NOMO-1 treated with DMSO at 0.1 percent for 48 hours (cell line): ENCODE data around the gene DIP2C.
"Not testable (repeated sequence)": the region's sequence is repeated elsewhere in the genome, so short reads cannot be mapped to it uniquely, and the experiment has no call there.

ENCODE experiments used
- DNase-seq: peaks from one replicate; lab custom pipeline; 2025; ENCODE audit not compliant: unreplicated experiment; lab: John Stamatoyannopoulos, UW

DIP2C gene

DNA sequence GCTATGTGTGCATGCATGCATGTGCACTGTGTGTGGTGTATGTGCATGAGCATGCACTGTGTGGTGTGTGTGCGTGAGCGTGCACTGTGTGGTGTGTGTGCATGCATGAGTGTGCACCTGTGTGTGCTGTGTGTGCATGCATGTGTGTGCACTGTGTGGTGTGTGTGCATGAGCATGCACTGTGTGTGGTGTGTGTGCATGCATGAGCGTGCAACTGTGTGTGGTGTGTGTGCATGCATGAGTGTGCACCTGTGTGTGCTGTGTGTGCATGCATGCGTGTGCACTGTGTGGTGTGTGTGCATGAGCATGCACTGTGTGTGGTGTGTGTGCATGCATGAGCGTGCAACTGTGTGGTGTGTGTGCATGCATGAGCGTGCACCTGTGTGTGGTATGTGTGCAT is 10.7 kb upstream of the DIP2C start:
- DNase-seq, result not testable (repeated sequence)

DNA sequence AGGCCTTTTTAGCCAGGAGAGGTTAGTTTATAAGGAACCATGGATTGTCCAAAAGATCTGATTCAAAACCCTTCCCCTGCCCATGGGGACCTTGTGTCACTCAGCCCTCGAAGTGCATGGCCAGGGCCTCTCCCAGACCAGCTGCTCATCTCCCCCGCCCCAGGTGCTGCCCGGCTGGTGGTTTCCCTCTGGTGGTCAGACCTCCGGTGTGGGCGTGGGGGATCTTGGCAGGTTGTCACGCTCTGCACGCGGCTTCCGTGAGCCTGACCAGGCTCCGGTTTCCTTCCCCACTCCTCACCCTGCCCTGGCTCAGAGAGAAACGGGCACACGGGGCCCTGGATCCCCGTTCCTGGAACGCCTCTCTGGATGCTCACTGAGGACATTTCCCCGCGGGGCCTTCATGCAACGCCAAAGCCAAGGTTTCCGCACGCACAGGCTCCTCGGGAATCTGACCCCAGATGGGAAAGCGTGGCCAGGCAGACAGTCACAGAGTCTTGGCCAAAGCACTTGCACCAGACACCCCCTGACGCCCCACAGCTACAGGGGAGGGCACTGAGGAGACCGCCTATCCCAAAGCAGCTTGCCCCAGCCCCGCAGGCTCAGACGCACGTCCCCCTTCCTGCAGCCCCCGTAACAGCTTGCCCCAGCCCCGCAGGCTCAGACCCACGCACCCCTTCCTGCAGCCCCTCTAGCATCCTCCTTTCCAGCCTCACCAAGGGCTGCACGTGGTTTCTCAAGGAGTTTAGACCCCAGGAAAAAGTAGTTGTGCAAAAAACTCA is 7.8 kb upstream of the DIP2C start:
- no peak for DNase-seq

DNA sequence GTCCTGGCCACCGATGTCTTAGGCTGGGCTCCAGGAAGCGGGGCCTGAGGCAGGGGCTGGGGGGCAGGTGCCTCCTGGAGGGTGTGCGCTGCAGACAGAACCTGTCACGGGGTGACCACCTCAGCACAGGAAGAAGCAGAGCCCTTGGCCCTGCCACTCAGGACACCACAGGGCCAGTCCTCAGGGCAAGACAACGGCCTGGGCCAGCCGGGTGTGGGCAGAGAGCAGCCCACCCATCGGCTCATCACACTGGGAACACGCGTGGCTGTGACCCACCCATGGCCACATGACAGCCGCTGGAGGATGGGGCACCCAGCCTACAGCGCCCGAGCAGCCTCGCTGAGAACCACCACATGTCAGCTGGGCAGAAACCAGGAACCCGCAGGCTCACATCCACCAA is 5.9 kb upstream of the DIP2C start:
- DNase-seq, result no peak

- DNase-seq, result no peak
Measured at GRCh38 chr10:693506-693905, 4.0 kb upstream of the DIP2C start.

GRCh38 chr10:692682-693351 is 3.3 kb upstream of the DIP2C start:
- no peak for DNase-seq

GRCh38 chr10:691216-691615 is 1.7 kb upstream of the DIP2C start:
- DNase-seq, result no peak

DNA sequence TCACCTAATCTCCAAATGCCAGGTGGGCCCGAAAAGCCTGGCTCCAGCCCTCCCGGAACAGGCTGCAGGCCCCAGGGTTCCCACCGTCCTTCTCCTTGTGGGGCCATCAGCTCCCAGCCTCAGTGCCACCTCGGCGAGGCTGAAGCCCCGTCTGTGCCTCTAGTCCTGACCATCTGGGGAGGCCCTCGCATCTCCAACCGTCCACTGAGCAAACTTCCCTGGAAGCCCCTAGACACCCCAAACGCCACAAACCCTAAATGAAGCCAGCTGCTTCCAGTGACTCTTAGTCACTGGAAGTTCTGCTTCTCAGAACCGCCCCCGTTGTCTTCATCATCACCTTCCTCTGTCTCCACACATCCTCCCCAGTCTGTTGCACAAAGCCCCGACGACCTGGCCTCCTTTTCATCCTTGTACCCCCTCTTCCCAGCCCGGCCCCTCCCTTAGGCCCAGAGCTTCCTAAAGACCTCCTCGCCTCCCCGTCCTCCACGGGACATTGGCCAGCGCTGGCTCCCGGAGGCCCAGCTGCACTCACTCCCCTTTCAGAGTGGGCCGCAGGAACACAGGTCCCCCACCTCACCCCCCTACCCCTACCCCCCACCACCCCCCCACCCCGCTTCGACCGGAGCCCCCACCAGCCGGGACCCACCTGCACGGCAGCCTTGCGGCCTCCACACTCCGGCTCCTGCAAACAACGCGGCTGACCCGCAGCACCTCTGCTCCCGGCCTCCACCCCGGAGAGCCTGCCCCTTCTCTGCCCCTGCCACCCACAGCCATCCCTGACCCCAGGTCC is 1.1 kb upstream of the DIP2C start:
- DNase-seq, result no peak

GRCh38 chr10:689121-689451 is 382 bp downstream of the DIP2C start:
- no peak for DNase-seq

DNA sequence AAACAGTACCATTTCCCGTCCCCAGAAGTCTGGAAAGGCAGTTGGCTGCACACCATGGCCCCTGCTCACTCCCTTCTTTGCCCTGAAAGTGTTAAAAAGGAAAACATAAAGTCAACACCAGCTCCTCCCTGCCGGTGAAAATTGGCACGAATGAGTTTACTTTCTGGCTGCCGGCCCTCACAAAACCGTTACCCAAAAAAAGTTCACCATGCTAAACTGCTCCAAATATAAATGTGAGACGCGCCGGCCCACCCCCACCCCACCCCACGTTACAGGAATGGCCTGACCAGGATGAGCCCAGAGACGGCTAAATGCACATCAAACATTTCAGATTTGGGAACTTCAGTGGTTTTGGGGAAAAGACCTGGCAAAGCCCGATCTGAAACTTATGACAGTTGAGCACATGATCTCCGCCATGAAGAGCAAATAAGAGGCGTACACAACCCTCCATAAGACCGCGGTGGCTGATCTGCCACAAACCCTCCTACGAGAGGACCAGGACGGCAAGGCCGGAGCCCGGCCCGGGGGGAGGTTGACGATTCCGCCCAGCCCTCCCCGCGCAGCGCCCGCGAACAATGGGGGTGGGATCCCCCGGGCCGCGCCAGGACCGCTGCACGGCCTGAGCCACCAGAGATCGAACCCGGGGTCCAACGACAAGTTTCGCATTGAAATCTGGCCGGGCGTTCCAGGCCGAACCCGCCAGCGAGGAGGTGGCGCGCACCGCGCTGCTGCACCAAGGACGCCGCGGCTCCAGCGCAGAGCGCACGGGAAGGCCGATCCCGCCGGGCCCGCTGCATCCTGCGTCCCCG is 952 bp downstream of the DIP2C start:
- DNase-seq, result no peak

- no peak for DNase-seq
Measured at GRCh38 chr10:687583-688311, 1.7 kb downstream of the DIP2C start.

DNA sequence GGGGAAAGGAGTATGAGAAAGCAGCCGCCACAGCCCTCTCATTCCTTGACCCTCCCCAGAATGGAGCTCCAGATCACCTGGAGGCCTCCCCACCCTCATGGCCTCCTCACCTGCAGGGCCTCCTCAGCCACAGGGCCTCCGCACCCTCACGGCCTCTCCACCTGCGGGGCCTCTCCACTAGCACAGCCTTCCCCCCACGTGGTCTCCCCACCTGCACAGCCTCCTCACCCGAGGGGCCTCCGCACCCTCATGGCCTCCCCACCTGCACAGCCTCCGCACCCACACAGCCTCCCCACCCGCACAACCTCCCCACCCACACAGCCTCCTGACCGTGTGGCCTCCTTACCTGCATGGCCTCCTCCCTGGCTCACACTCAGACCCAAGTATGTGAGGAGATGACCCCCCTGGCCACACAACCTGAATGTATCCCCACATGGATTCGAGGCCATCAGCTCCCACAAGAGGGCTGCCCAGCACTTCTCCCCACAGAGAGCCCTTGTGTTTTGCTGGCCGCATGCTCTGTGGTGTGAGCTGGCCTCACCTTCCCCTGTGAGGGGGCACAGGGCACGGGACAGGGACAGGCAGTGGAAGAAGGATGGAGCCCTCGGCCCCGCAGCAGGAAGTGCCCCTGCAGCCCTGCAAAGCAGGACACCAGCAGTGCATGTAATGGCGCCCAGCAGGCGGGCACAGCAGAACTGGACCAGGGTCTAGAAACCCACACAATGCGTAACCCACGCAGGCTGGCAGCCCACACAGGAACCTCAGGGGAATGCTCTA is 3.1 kb downstream of the DIP2C start:
- DNase-seq, result no peak

GRCh38 chr10:685613-686012 is 3.9 kb downstream of the DIP2C start:
- DNase-seq, result no peak

GRCh38 chr10:683448-684071 is 5.9 kb downstream of the DIP2C start:
- no peak for DNase-seq

DNA sequence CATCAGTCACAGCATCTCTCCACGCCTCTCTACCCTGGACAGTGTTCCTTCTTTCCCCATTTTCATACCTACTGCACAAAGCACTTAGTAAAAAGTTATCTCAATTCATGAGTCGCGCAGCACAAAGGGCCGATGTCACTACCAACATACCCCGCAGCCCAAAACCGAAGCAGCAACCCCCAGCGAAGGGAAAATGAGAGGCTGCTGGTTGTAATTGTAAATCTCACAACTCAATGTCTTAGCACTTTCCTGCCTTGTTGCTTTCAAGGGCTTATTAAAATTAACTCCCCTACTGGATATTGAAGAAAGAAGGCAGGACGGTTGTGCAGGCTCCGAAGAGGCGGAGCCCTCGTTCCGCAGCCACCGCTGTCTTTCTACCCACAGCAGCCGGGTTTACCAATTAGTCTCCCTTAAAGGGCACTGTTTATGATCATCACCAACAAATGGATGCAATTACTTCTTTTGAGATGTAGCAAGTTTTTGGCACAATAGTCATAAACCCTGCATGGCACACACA is 6.5 kb downstream of the DIP2C start:
- no peak for DNase-seq

GRCh38 chr10:681670-682318 is 7.7 kb downstream of the DIP2C start:
- no peak for DNase-seq

DNA sequence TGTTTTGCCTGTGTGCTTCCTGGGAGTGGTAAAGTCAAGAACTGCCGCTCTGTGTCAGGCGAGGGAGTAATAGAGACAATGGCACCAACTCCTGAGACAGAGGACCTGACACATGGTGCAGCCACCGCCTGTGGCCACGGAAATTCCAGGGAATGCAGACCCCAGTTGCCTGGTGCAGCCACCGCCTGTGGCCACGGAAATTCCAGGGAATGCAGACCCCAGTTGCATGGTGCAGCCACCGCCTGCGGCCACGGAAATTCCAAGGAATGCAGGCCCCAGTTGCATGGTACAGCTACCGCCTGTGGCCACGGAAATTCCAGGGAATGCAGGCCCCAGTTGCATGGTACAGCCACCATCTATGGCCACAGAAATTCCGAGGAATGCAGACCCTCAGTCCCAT is 8.7 kb downstream of the DIP2C start:
- no peak for DNase-seq

- no peak for DNase-seq
Measured at GRCh38 chr10:680146-680545, 9.3 kb downstream of the DIP2C start.

GRCh38 chr10:679556-679955 is 9.9 kb downstream of the DIP2C start:
- no peak for DNase-seq

- DNase-seq, result not testable (repeated sequence)
Measured at GRCh38 chr10:678662-679005, 10.8 kb downstream of the DIP2C start.
